Mesenchymal stem cell (in vitro differentiated cells and primary cell): ENCODE data around the gene ASAP2.
A peak's percentile ranks its signal among the peaks of the same experiment; 100 is the strongest.

Experiments
- DNase-seq: peaks from one replicate; pipeline ENCODE4 v3.0.0-alpha.2; 2013
- H2AFZ ChIP-seq: one replicate; pipeline ENCODE4 v1.6.1; 2013; ENCODE audit warnings: low read depth, mild to moderate bottlenecking, control low read depth, inconsistent platforms, low read length, moderate library complexity
- H2AK5ac ChIP-seq: 2 replicates; pipeline ENCODE4 v1.6.1; 2013; ENCODE audit warnings: low read length, moderate library complexity, mild to moderate bottlenecking, inconsistent platforms; ENCODE audit not compliant: severe bottlenecking
- H2BK120ac ChIP-seq: one replicate; pipeline ENCODE4 v1.6.1; 2013; ENCODE audit warnings: low read depth, mild to moderate bottlenecking, inconsistent platforms, low read length, moderate library complexity
- H2BK12ac ChIP-seq, 2 experiments: one replicate each; pipeline ENCODE4 v1.6.1; 2013; ENCODE audit warnings: inconsistent platforms in 2 of 2, low read length in 2 of 2, mild to moderate bottlenecking in 2 of 2, moderate library complexity in 2 of 2, control low read depth in 1 of 2
- H2BK15ac ChIP-seq: one replicate; pipeline ENCODE4 v1.6.1; 2013; ENCODE audit warnings: mild to moderate bottlenecking, low read depth, inconsistent platforms; ENCODE audit not compliant: poor library complexity, severe bottlenecking
- H2BK5ac ChIP-seq: 2 replicates; pipeline ENCODE4 v1.6.1; 2013; ENCODE audit warnings: low read depth, mild to moderate bottlenecking, low read length, control low read depth, inconsistent platforms; ENCODE audit not compliant: poor library complexity, severe bottlenecking
- H3K14ac ChIP-seq, 2 experiments: one replicate each; pipeline ENCODE4 v1.6.1; 2013; ENCODE audit warnings: inconsistent platforms in 2 of 2, low read length in 2 of 2, control low read depth in 1 of 2, mild to moderate bottlenecking in 1 of 2, moderate library complexity in 1 of 2
- H3K18ac ChIP-seq, 2 experiments: one replicate each; pipeline ENCODE4 v1.6.1; 2013; ENCODE audit warnings: inconsistent platforms in 2 of 2, low read length in 2 of 2, control low read depth in 1 of 2, low read depth in 1 of 2, mild to moderate bottlenecking in 1 of 2
- H3K23ac ChIP-seq, 2 experiments: one replicate each; pipeline ENCODE4 v1.6.1; 2013; ENCODE audit warnings: inconsistent platforms in 2 of 2, low read length in 2 of 2, mild to moderate bottlenecking in 2 of 2, moderate library complexity in 2 of 2, control low read depth in 1 of 2
- H3K27ac ChIP-seq: 2 replicates; pipeline ENCODE4 v1.5.1; 2013; ENCODE audit warnings: mild to moderate bottlenecking, moderate library complexity, low read length, control low read depth, inconsistent platforms; ENCODE audit not compliant: poor library complexity, severe bottlenecking
- H3K27me3 ChIP-seq, 2 experiments: 2 replicates each; pipeline versions ENCODE4 v1.6.1 to v1.7.0; 2013; ENCODE audit warnings: low read length in 2 of 2, mild to moderate bottlenecking in 2 of 2, moderate library complexity in 2 of 2, control low read depth in 1 of 2, inconsistent platforms in 1 of 2; ENCODE audit not compliant: control insufficient read depth in 1 of 2, insufficient read depth in 1 of 2
- H3K36me3 ChIP-seq, 2 experiments: 2 replicates each; pipeline versions ENCODE4 v1.6.1 to v1.7.0; 2013; ENCODE audit warnings: low read length in 2 of 2, control low read depth in 1 of 2, inconsistent platforms in 1 of 2, low read depth in 1 of 2, mild to moderate bottlenecking in 1 of 2; ENCODE audit not compliant: insufficient read depth in 2 of 2, control insufficient read depth in 1 of 2
- H3K4ac ChIP-seq, 2 experiments: one replicate each; pipeline ENCODE4 v1.6.1; 2013; ENCODE audit warnings: inconsistent platforms in 2 of 2, low read length in 2 of 2, mild to moderate bottlenecking in 2 of 2, moderate library complexity in 2 of 2, control low read depth in 1 of 2, low read depth in 1 of 2
- H3K4me1 ChIP-seq: 2 replicates; pipeline ENCODE4 v1.6.1; 2013; ENCODE audit warnings: low read depth, low read length, control low read depth; ENCODE audit not compliant: control insufficient read depth, insufficient read depth
- H3K4me2 ChIP-seq: 2 replicates; pipeline ENCODE4 v1.6.1; 2013; ENCODE audit warnings: low read length, mild to moderate bottlenecking, inconsistent platforms; ENCODE audit not compliant: poor library complexity, severe bottlenecking
- H3K4me3 ChIP-seq, 2 experiments: 2 replicates each; pipeline versions ENCODE4 v1.5.1 to v1.7.0; 2013; ENCODE audit warnings: low read length in 2 of 2, mild to moderate bottlenecking in 2 of 2, control low read depth in 1 of 2, low read depth in 1 of 2; ENCODE audit not compliant: insufficient read depth in 1 of 2
- H3K79me1 ChIP-seq: replicated peaks from 2 replicates; pipeline ENCODE4 v1.6.1; 2013; ENCODE audit warnings: mild to moderate bottlenecking, control low read depth, low read length, inconsistent platforms; ENCODE audit not compliant: poor library complexity, severe bottlenecking
- H3K9ac ChIP-seq: 2 replicates; pipeline ENCODE4 v1.7.0; 2013; ENCODE audit warnings: mild to moderate bottlenecking, low read length, moderate library complexity
- H3K9me3 ChIP-seq: 2 replicates; pipeline ENCODE4 v1.7.0; 2013; ENCODE audit warnings: mild to moderate bottlenecking, low read length; ENCODE audit not compliant: control insufficient read depth
- H4K8ac ChIP-seq: one replicate; pipeline ENCODE4 v1.6.1; 2013; ENCODE audit warnings: inconsistent platforms, mild to moderate bottlenecking, low read length, moderate library complexity
- H4K91ac ChIP-seq: one replicate; pipeline ENCODE4 v1.6.1; 2013; ENCODE audit warnings: mild to moderate bottlenecking, low read length, inconsistent platforms
- WGBS: methylation state at CpG from one replicate; pipeline ENCODE4 v1.1.7; 2013; ENCODE audit warnings: mixed read lengths; 5-methylcytosine and 5-hydroxymethylcytosine counted together

Gene ASAP2

DNA sequence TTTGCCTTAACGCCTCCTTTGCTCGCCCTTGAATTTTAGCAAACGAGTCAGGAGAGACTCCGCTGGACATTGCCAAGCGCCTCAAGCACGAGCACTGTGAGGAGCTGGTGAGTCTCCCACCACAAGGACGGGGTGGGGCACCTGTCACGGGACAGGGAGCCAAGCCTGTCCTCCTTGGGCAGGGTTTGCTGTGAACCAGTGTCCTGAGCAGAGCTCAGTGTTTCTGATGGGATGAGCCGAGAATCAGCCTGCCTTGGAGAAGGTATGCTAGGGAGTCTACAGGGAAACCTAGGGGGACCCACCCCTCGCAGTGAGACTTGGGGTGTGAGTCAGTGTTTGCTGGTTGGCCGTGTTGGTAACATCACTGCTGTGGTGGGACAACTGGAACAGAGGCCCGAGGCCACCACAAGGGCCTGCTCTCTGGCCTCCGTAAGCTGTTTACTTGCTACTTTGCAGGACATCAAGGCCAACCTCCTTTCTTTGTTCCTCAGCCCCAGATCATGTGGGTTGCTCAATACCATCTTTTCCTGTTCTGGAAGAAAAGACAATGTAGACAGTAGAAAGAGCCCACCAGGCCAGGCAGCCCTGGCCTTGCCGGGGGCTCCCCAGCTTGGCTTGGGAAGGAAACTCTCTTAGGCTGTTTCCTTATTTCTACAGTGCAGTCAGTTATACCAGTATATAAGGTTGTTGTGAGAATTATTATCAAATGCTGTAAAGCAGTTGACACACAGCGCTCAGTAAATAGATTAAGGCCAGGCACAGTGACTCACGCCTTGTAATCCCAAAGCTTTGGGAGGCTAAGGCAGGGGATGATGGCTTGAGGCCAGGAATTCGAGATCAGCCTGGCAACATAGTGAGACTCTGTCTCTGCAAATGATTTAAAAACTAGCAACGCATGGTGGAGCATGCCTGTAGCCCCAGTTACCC, 174.4 kb downstream of the ASAP2 start:
- H2BK120ac ChIP-seq, result peak overlapping the region; percentile 56
- H3K18ac ChIP-seq, result peak overlapping the region; percentile 65 to 97
- no peaks in the 10 kb centered on the region for H3K9me3 ChIP-seq
- H3K4me3 ChIP-seq, result peak overlapping the region in 1 of 2 experiments; percentile 39
- peak overlapping the region; percentile 60 to 70 for H2BK12ac ChIP-seq
- H4K8ac ChIP-seq, result peak overlapping the region; percentile 54
- H3K79me1 ChIP-seq, result peaks cover 10% of the 10 kb centered on the region
- peak overlapping the region in 1 of 2 experiments; percentile 16 for H3K23ac ChIP-seq
- H2BK5ac ChIP-seq, result no peak overlapping the region
- H3K4me2 ChIP-seq, result no peak overlapping the region
- peak overlapping the region; percentile 62 for H4K91ac ChIP-seq
- H2BK15ac ChIP-seq, result peak overlapping the region; percentile 30
- peak overlapping the region; percentile 50 to 72 for H3K4ac ChIP-seq
- H3K27ac ChIP-seq, result peak overlapping the region; percentile 85
- peak overlapping the region; percentile 81 for H3K9ac ChIP-seq
- peaks cover 34% of the 10 kb centered on the region for H3K4me1 ChIP-seq
- peak overlapping the region in 1 of 2 experiments; percentile 72 for H3K14ac ChIP-seq
- no peak overlapping the region for H2AFZ ChIP-seq
- WGBS, result 51% methylated on average over 18 of the region's 18 CpGs
- peaks cover 20 to 58% of the 10 kb centered on the region in 2 experiments for H3K36me3 ChIP-seq
- H3K27me3 ChIP-seq, result no peaks in the 10 kb centered on the region
- H2AK5ac ChIP-seq, result peak overlapping the region; percentile 13
- DNase-seq, result peak; percentile 94

DNA sequence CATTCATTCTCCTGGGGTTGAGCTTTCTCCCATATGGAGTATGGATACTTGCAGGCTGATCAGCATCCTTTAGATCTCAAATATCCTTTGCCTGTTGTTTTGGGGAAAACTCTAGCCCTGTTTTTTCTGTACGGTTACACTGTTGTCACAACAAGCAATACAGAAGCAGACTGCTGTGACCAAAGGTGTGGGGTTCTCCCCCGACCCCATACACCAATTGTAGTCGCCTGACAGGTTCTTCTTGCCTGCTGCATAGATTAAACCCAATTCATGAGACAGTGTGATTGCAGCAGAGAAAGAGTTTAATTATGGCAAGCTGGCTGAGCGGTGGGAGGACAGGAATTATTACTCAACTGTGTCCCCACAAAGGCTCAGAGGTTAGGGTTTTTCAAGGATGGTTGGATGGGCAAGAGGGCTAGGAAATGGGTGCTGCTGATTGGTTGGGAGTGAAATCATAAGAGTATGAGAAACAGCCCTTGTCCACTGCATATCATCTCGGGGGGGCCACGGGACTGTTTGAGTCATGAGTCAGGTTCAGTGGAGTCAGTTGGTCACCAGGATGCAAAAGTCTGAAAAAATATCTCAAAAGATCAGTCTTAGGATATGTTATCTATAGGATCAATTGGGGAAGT, 176.1 kb downstream of the ASAP2 start:
- Histone ChIP-seq H3K79me1 (peaks cover 7% of the 10 kb centered on the region), H2BK15ac (no peak overlapping the region), H3K9ac (no peak overlapping the region), H3K27me3 (no peaks in the 10 kb centered on the region), H3K4me3 (no peak overlapping the region), H3K36me3 (peaks cover 18 to 57% of the 10 kb centered on the region in 2 experiments), H2BK12ac (peak overlapping the region in 1 of 2 experiments; percentile 55), H2BK120ac (no peak overlapping the region), H3K4me1 (peaks cover 35% of the 10 kb centered on the region), H3K9me3 (no peaks in the 10 kb centered on the region), H3K4me2 (no peak overlapping the region), H4K8ac (no peak overlapping the region), H3K18ac (no peak overlapping the region), H3K14ac (no peak overlapping the region), H2BK5ac (no peak overlapping the region), H2AFZ (no peak overlapping the region), H3K4ac (no peak overlapping the region), H3K27ac (peak overlapping the region; percentile 22), H4K91ac (peak overlapping the region; percentile 36), H3K23ac (no peak overlapping the region), H2AK5ac (peak overlapping the region; percentile 64)
- no peak for DNase-seq
- 91% methylated on average over 6 of the region's 6 CpGs for WGBS

DNA sequence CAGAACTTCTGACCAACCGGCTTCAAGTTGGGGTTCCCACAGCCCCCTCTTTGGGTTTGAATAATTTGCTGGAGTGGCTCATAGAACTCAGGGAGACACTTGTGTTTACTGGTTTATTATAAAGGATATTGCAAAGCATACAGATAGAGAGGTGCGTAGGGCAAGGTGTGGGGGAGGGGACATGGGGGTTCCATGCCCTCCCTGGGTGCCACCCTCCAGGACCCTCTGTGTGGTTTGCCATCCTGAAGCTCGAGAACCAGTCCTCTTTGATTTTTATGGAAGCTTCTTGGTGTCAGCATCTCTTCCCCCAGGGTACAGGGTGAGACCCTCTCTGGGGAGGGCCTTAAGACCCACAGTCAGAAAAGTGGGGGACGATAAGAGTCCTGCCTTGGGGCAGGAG, 177.9 kb downstream of the ASAP2 start:
- H2BK120ac ChIP-seq, result no peak overlapping the region
- H3K23ac ChIP-seq, result no peak overlapping the region
- no peak overlapping the region for H2BK12ac ChIP-seq
- no peak overlapping the region for H3K4ac ChIP-seq
- peaks cover 26% of the 10 kb centered on the region for H3K4me1 ChIP-seq
- no peak overlapping the region for H3K9ac ChIP-seq
- H2AFZ ChIP-seq, result no peak overlapping the region
- H3K4me2 ChIP-seq, result no peak overlapping the region
- H3K36me3 ChIP-seq, result peaks cover 32 to 69% of the 10 kb centered on the region in 2 experiments
- no peak for DNase-seq
- H3K79me1 ChIP-seq, result peaks cover 10% of the 10 kb centered on the region
- H3K9me3 ChIP-seq, result no peaks in the 10 kb centered on the region
- no peak overlapping the region for H3K27ac ChIP-seq
- H3K27me3 ChIP-seq, result no peaks in the 10 kb centered on the region
- no peak overlapping the region for H3K18ac ChIP-seq
- H4K91ac ChIP-seq, result no peak overlapping the region
- no peak overlapping the region for H2AK5ac ChIP-seq
- H2BK15ac ChIP-seq, result no peak overlapping the region
- WGBS, result 98% methylated on average over 4 of the region's 4 CpGs
- no peak overlapping the region for H4K8ac ChIP-seq
- no peak overlapping the region for H3K4me3 ChIP-seq
- H2BK5ac ChIP-seq, result no peak overlapping the region
- H3K14ac ChIP-seq, result no peak overlapping the region

DNA sequence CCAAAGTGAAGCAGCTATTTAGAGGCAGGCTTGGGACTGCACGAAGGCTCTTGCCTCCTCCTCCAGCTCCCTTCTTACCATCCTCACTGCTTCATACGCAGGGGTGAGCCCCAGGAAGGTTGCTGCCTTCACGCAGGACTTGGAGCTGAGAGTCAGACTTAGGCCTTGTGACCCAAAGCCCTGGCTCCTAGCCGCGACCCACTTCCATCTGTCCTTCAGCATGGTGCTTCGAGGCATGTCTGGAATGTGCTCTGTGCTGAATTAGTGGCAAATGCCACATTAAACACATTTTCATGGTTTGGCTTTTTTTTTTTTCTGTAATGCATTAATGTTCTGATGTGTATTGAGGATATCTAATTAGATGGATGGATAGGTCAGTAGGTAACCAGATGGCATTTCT, 179.2 kb downstream of the ASAP2 start:
- H3K79me1 ChIP-seq, result peaks cover 20% of the 10 kb centered on the region
- H4K91ac ChIP-seq, result no peak overlapping the region
- H3K4me3 ChIP-seq, result no peak overlapping the region
- H3K23ac ChIP-seq, result no peak overlapping the region
- DNase-seq, result no peak
- H2BK12ac ChIP-seq, result no peak overlapping the region
- no peak overlapping the region for H2AFZ ChIP-seq
- no peak overlapping the region for H3K4me2 ChIP-seq
- no peak overlapping the region for H2BK120ac ChIP-seq
- H3K18ac ChIP-seq, result no peak overlapping the region
- H3K36me3 ChIP-seq, result peaks cover 44 to 82% of the 10 kb centered on the region in 2 experiments
- no peak overlapping the region for H3K9ac ChIP-seq
- H2BK5ac ChIP-seq, result no peak overlapping the region
- H3K27me3 ChIP-seq, result no peaks in the 10 kb centered on the region
- H3K14ac ChIP-seq, result no peak overlapping the region
- H3K4ac ChIP-seq, result no peak overlapping the region
- peak overlapping the region; percentile 36 for H2AK5ac ChIP-seq
- no peaks in the 10 kb centered on the region for H3K9me3 ChIP-seq
- no peak overlapping the region for H2BK15ac ChIP-seq
- 89% methylated on average over 6 of the region's 6 CpGs for WGBS
- no peak overlapping the region for H4K8ac ChIP-seq
- peak overlapping the region; percentile 85 for H3K27ac ChIP-seq
- H3K4me1 ChIP-seq, result peaks cover 28% of the 10 kb centered on the region
